ENCODE results near the gene LAGE3. TPM values are rescaled to one million over a fixed set of nuclear protein-coding genes. Genes with fewer than 3 reads are reported as not detected.

The LAGE3 gene
- total and polyA plus RNA-seq, 4 donors: 10.3 to 32.0 (median 23.9) TPM

DNA sequence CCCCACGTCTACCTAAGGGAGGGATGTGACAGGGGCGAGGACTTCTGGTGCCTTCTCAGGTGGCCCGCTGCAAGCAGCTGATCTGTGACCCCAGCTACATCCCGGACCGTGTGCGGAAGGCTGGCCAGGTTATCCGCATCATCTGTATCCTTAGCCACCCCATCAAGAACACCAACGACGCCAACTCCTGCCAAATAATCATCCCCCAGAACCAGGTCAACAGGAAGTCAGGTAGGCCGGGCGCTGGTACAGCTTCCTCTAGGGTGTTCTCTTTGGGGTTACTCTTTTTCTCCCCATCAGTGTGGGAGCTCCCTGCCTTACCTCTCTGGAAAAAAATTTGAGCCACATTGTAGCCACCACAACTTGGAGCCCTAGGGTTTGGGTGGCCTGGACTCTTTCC, 37.5 kb downstream of the LAGE3 start:
- no peak overlapping the region for H3K4me3 ChIP-seq
- ATAC-seq (ENCODE audit: insufficient read depth, low FRiP score) (no peak), DNase-seq (no peak)
- no peak overlapping the region for H3K9ac ChIP-seq (ENCODE audit: insufficient read depth in 1 of 2, low read length in 2 of 2)
- no peak overlapping the region for H3K27ac ChIP-seq (ENCODE audit: low read depth in 1 of 2, low read length in 1 of 2)
- no peaks in the 10 kb centered on the region for H3K27me3 ChIP-seq (ENCODE audit: control insufficient read depth in 3 of 3, insufficient read depth in 3 of 3, low read length in 2 of 3)
- H3K9me3 ChIP-seq (ENCODE audit: control insufficient read depth in 4 of 4, insufficient read depth in 3 of 4, low read length in 3 of 4): peaks cover 0 to 2% (median 0%) of the 10 kb centered on the region in 4 donors
- peaks cover 0 to 8% (median 0%) of the 10 kb centered on the region in 5 donors for H3K4me1 ChIP-seq (ENCODE audit: control insufficient read depth in 5 of 5, insufficient read depth in 5 of 5, low read length in 5 of 5)
- H3K36me3 ChIP-seq (ENCODE audit: control insufficient read depth in 4 of 4, insufficient read depth in 4 of 4, low read length in 4 of 4): peaks cover 0 to 21% (median 9%) of the 10 kb centered on the region in 4 donors
- WGBS, 2 donors: 89 to 92% methylated on average over 11 of the region's 11 CpGs
- TF ChIP-seq, protein P1, sequence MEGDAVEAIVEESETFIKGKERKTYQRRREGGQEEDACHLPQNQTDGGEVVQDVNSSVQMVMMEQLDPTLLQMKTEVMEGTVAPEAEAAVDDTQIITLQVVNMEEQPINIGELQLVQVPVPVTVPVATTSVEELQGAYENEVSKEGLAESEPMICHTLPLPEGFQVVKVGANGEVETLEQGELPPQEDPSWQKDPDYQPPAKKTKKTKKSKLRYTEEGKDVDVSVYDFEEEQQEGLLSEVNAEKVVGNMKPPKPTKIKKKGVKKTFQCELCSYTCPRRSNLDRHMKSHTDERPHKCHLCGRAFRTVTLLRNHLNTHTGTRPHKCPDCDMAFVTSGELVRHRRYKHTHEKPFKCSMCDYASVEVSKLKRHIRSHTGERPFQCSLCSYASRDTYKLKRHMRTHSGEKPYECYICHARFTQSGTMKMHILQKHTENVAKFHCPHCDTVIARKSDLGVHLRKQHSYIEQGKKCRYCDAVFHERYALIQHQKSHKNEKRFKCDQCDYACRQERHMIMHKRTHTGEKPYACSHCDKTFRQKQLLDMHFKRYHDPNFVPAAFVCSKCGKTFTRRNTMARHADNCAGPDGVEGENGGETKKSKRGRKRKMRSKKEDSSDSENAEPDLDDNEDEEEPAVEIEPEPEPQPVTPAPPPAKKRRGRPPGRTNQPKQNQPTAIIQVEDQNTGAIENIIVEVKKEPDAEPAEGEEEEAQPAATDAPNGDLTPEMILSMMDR (IDR thresholded peaks at IDR 0.05; ENCODE audit: control extremely low read depth, extremely low read depth): no peak

DNA sequence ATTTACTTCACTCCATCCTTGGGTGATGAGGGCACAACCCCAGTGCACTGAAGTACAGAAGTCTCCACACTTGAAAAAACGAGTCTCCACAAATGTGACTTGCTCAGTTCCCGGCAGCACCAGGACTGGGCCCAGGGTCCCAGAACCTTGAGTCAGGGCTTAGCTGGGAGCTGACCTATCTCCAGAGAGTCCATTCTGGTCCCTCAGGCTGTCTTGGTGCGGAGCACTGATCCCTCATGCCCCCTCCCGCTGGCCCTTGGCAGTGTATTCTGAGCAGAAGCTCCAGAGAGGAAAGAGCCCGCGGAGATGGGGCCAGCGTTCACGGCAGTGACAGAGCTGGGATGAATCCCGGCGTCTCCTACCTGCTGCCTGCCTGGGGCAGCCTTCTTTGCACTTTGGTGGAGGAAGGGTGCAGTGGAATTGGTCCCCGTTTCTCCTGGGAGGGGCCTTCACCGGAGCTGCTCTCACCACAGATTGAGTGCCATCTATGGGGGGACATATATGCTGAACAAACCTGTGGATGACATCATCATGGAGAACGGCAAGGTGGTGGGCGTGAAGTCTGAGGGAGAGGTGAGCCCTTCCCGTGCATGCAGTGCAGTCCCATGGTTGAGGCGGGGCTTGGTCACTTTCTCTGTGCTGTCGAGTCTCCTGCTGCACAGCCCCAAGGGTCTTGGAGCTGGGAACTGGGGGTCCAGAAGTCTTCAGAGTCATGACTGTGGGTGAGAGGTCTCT, 38.3 kb downstream of the LAGE3 start:
- Histone ChIP-seq H3K9ac (ENCODE audit: insufficient read depth in 1 of 2, low read length in 2 of 2) (no peak overlapping the region), H3K4me3 (no peak overlapping the region), H3K27me3 (ENCODE audit: control insufficient read depth in 3 of 3, insufficient read depth in 3 of 3, low read length in 2 of 3) (no peaks in the 10 kb centered on the region), H3K4me1 (ENCODE audit: control insufficient read depth in 5 of 5, insufficient read depth in 5 of 5, low read length in 5 of 5) (peaks cover 0 to 8% (median 0%) of the 10 kb centered on the region in 5 donors), H3K27ac (ENCODE audit: low read depth in 1 of 2, low read length in 1 of 2) (no peak overlapping the region), H3K9me3 (ENCODE audit: control insufficient read depth in 4 of 4, insufficient read depth in 3 of 4, low read length in 3 of 4) (peaks cover 0 to 2% (median 0%) of the 10 kb centered on the region in 4 donors), H3K36me3 (ENCODE audit: control insufficient read depth in 4 of 4, insufficient read depth in 4 of 4, low read length in 4 of 4) (peaks cover 0 to 21% (median 8%) of the 10 kb centered on the region in 4 donors)
- no peak for DNase-seq
- no peak for ATAC-seq (ENCODE audit: insufficient read depth, low FRiP score)
- WGBS, 2 donors: 88 to 89% methylated on average over 15 to 17 of the region's 17 CpGs
- TF ChIP-seq, protein P1 (IDR thresholded peaks at IDR 0.05; ENCODE audit: control extremely low read depth, extremely low read depth): no peak

DNA sequence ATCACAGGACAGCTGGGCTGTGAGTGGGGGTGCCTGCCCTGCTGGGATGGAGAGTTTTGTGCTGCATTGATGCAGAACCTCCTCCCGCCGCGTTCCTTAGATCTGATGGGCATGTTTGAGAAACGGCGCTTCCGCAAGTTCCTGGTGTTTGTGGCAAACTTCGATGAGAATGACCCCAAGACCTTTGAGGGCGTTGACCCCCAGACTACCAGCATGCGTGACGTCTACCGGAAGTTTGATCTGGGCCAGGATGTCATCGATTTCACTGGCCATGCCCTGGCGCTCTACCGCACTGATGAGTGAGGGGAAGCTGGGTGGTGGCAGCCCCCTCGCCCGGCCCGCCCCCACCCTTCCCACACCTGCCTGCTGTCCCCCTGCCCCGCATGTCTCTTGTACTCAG, 39.2 kb downstream of the LAGE3 start:
- Histone ChIP-seq H3K27ac (ENCODE audit: low read depth in 1 of 2, low read length in 1 of 2) (no peak overlapping the region), H3K36me3 (ENCODE audit: control insufficient read depth in 4 of 4, insufficient read depth in 4 of 4, low read length in 4 of 4) (peaks cover 0 to 21% (median 8%) of the 10 kb centered on the region in 4 donors), H3K27me3 (ENCODE audit: control insufficient read depth in 3 of 3, insufficient read depth in 3 of 3, low read length in 2 of 3) (no peaks in the 10 kb centered on the region), H3K4me3 (no peak overlapping the region), H3K9ac (ENCODE audit: insufficient read depth in 1 of 2, low read length in 2 of 2) (no peak overlapping the region), H3K9me3 (ENCODE audit: control insufficient read depth in 4 of 4, insufficient read depth in 3 of 4, low read length in 3 of 4) (peaks cover 0 to 2% (median 0%) of the 10 kb centered on the region in 4 donors), H3K4me1 (ENCODE audit: control insufficient read depth in 5 of 5, insufficient read depth in 5 of 5, low read length in 5 of 5) (peaks cover 0 to 8% (median 0%) of the 10 kb centered on the region in 5 donors)
- 88 to 93% methylated on average over 13 to 18 of the region's 18 CpGs for WGBS, 2 donors
- DNase-seq: no peak
- TF ChIP-seq, protein P1 (IDR thresholded peaks at IDR 0.05; ENCODE audit: control extremely low read depth, extremely low read depth): no peak
- ATAC-seq (ENCODE audit: insufficient read depth, low FRiP score): no peak

Data from lung (tissue), 12 donors.